IMR-90 (cell line): ENCODE data around the gene GP5.

ENCODE experiments used
- BHLHE40 ChIP-seq: fragments of 150-350 bp; IDR thresholded peaks from 2 replicates; pipeline ENCODE4 v1.6.1; 2016; ENCODE audit warnings: mild to moderate bottlenecking, low read depth, low read length
- CHD1 ChIP-seq: IDR thresholded peaks from 2 replicates; pipeline ENCODE4 v1.6.1; 2012; ENCODE audit warnings: low read depth, low read length, improper control_type of control experiment
- CTCF ChIP-seq: conservative IDR thresholded peaks from 2 replicates; pipeline ENCODE4 v1.5.1; 2012; ENCODE audit warnings: mild to moderate bottlenecking, low read depth, low read length, improper control_type of control experiment
- MAFK ChIP-seq: IDR thresholded peaks from 2 replicates; pipeline ENCODE4 v1.6.1; 2012; ENCODE audit warnings: low read depth, low read length, improper control_type of control experiment
- MXI1 ChIP-seq: IDR thresholded peaks from 2 replicates; pipeline ENCODE4 v1.6.1; 2012; ENCODE audit warnings: low read depth, mild to moderate bottlenecking, low read length, moderate library complexity, borderline replicate concordance
- NFE2L2 ChIP-seq: fragments of 150-350 bp; IDR thresholded peaks from 2 replicates; pipeline ENCODE4 v1.6.1; 2016; ENCODE audit warnings: low read depth, mild to moderate bottlenecking, low read length
- POLR2A ChIP-seq: IDR thresholded peaks from 2 replicates; pipeline ENCODE4 v1.6.1; 2012; ENCODE audit warnings: mild to moderate bottlenecking, low read depth, low read length
- RFX5 ChIP-seq: IDR thresholded peaks from 2 replicates; pipeline ENCODE4 v1.8.0; 2012; ENCODE audit warnings: low read depth, mild to moderate bottlenecking, low read length, moderate library complexity
- SMC3 ChIP-seq: fragments of 150-350 bp; IDR thresholded peaks from 2 replicates; pipeline ENCODE4 v1.6.1; 2016; ENCODE audit warnings: low read depth, mild to moderate bottlenecking, antibody characterized with exemption, low read length, moderate library complexity
- TF ChIP-seq, protein P1 (sequence below): fragments of 150-350 bp; IDR thresholded peaks from 2 replicates; pipeline ENCODE4 v1.6.1; 2017; ENCODE audit warnings: mild to moderate bottlenecking, antibody characterized with exemption, low read length, low read depth

DNA sequence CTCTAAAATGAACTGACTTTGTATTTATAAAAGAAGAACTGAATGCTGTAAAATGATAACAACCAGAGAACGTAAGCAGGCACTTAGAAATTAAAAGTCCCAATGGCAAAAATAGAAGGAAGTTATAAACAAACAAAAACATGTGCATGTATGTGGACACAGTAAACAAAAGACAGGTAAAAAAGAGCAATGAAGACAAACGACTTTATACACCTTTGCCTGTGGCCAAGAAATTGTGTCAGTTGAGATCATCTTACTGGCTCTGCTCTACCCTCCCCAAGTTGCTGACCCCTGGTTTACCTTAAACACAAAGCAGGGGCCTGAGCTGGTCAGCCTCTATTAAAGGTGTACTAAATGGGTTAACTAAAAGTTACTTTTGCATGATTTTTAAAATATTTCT lies 41.7 kb upstream of the GP5 start:
- TF ChIP-seq CTCF (no peak), BHLHE40 (no peak), SMC3 (no peak), POLR2A (no peak), MXI1 (no peak), MAFK (no peak), CHD1 (no peak), RFX5 (no peak), NFE2L2 (no peak)
- TF ChIP-seq, protein P1, sequence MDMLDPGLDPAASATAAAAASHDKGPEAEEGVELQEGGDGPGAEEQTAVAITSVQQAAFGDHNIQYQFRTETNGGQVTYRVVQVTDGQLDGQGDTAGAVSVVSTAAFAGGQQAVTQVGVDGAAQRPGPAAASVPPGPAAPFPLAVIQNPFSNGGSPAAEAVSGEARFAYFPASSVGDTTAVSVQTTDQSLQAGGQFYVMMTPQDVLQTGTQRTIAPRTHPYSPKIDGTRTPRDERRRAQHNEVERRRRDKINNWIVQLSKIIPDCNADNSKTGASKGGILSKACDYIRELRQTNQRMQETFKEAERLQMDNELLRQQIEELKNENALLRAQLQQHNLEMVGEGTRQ: no peak
